ENCODE measurements around the gene CCDC60.

- no peak for TF ChIP-seq EZH2 (IDR thresholded peaks at IDR 0.05; ENCODE audit: insufficient read depth, poor library complexity, severe bottlenecking)
- TF ChIP-seq EZH2phosphoT487 (IDR thresholded peaks at IDR 0.05; ENCODE audit: insufficient read depth, low read depth), result no peak
Observed at GRCh38 chr12:119432949-119433348, 98.4 kb downstream of the CCDC60 start.

Data from GM23248 (cell line).